CD14-positive monocyte (primary cell): ENCODE measurements around the gene GGT7. TPM values are rescaled to one million over a fixed set of nuclear protein-coding genes. Genes with fewer than 3 reads are reported as not detected.
A peak's percentile ranks its signal among the peaks of the same experiment; 100 is the strongest.

Source experiments
- DNase-seq, 3 donors: peaks; one replicate each; pipeline ENCODE4 v3.0.0-alpha.2; 2011 to 2022
- H2AFZ ChIP-seq: 2 replicates; pipeline ENCODE4 v1.6.0; 2012; ENCODE audit warnings: mild to moderate bottlenecking, low read depth, low read length, inconsistent platforms; ENCODE audit not compliant: insufficient read depth, poor library complexity, severe bottlenecking
- H3K27ac ChIP-seq, 2 donors: 1 replicate in 1 of 2; 2 replicates in 1 of 2; pipeline ENCODE4 v1.5.1; 2012 to 2013; ENCODE audit warnings: low read length in 2 of 2, control low read depth in 1 of 2, inconsistent platforms in 1 of 2, low read depth in 1 of 2, mild to moderate bottlenecking in 1 of 2
- H3K27me3 ChIP-seq, 2 donors: one replicate each; pipeline versions ENCODE4 v1.6.0 to v1.6.1; 2011 to 2013; ENCODE audit warnings: low read length in 2 of 2; ENCODE audit not compliant: control insufficient read depth in 2 of 2, insufficient read depth in 2 of 2
- H3K36me3 ChIP-seq, 2 donors: replicated peaks in 1 of 2; 1 replicate in 1 of 2; 2 replicates in 1 of 2; pipeline versions ENCODE4 v1.5.1 to v1.6.1; 2012 to 2013; ENCODE audit warnings: low read length in 2 of 2, control low read depth in 1 of 2, inconsistent platforms in 1 of 2, mild to moderate bottlenecking in 1 of 2; ENCODE audit not compliant: insufficient read depth in 2 of 2, control insufficient read depth in 1 of 2
- H3K4me1 ChIP-seq, 2 donors: 1 replicate in 1 of 2; 2 replicates in 1 of 2; pipeline versions ENCODE4 v1.5.1 to v1.6.1; 2012 to 2013; ENCODE audit warnings: low read length in 2 of 2, control low read depth in 1 of 2, inconsistent platforms in 1 of 2, mild to moderate bottlenecking in 1 of 2, moderate library complexity in 1 of 2; ENCODE audit not compliant: insufficient read depth in 2 of 2, control insufficient read depth in 1 of 2
- H3K4me2 ChIP-seq: replicated peaks from 2 replicates; pipeline ENCODE3; 2012; ENCODE audit warnings: low read length, moderate library complexity, mild to moderate bottlenecking; ENCODE audit not compliant: poor library complexity, severe bottlenecking; ENCODE audit errors: extremely low read depth
- H3K4me3 ChIP-seq, 3 experiments: fragments of 200-600 bp in 1 of 3; sonication (generic) in 1 of 3; replicated peaks in 1 of 3; 1 replicate in 2 of 3; 2 replicates in 1 of 3; pipeline ENCODE4 v1.5.1; 2011 to 2013; ENCODE audit warnings: low read length in 3 of 3, mild to moderate bottlenecking in 3 of 3, control low read depth in 2 of 3, low read depth in 2 of 3, inconsistent platforms in 1 of 3, moderate library complexity in 1 of 3
- H3K79me2 ChIP-seq: 2 replicates; pipeline ENCODE4 v1.6.0; 2012; ENCODE audit warnings: mild to moderate bottlenecking, control low read depth, inconsistent platforms, low read length, moderate library complexity; ENCODE audit not compliant: insufficient read depth
- H3K9ac ChIP-seq: 2 replicates; pipeline ENCODE4 v1.6.0; 2017; ENCODE audit warnings: low read length, mild to moderate bottlenecking; ENCODE audit not compliant: insufficient read depth, poor library complexity, severe bottlenecking
- H3K9me3 ChIP-seq, 2 donors: replicated peaks in 1 of 2; 1 replicate in 1 of 2; 2 replicates in 1 of 2; pipeline versions ENCODE4 v1.5.1 to v1.6.1; 2012 to 2013; ENCODE audit warnings: low read length in 2 of 2, control low read depth in 1 of 2; ENCODE audit not compliant: control insufficient read depth in 1 of 2, insufficient read depth in 1 of 2
- H4K20me1 ChIP-seq: 2 replicates; pipeline ENCODE4 v1.6.0; 2012; ENCODE audit warnings: mild to moderate bottlenecking, low read length, control low read depth, moderate library complexity; ENCODE audit not compliant: insufficient read depth
- H3K27ac Mint-ChIP-seq, 7 donors: one replicate each; pipeline ENCODE4 v1.8.0; 2020; ENCODE audit warnings: mild to moderate bottlenecking in 7 of 7, mixed read lengths in 7 of 7, moderate library complexity in 6 of 7, inconsistent platforms in 2 of 7
- H3K27me3 Mint-ChIP-seq, 3 donors: one replicate each; pipeline ENCODE4 v1.8.0; 2021 to 2022; ENCODE audit warnings: low read depth in 3 of 3, mild to moderate bottlenecking in 3 of 3, mixed read lengths in 3 of 3, moderate library complexity in 3 of 3, inconsistent platforms in 1 of 3
- H3K36me3 Mint-ChIP-seq, 2 donors: one replicate each; pipeline ENCODE4 v1.8.0; 2020; ENCODE audit warnings: mixed read lengths in 2 of 2, inconsistent platforms in 1 of 2, mild to moderate bottlenecking in 1 of 2
- H3K4me1 Mint-ChIP-seq: one replicate; pipeline ENCODE4 v1.8.0; 2020; ENCODE audit warnings: mild to moderate bottlenecking, mixed read lengths
- H3K4me3 Mint-ChIP-seq, 2 donors: one replicate each; pipeline ENCODE4 v1.8.0; 2020; ENCODE audit warnings: mild to moderate bottlenecking in 2 of 2, mixed read lengths in 2 of 2, moderate library complexity in 1 of 2
- H3K9me3 Mint-ChIP-seq, 7 donors: one replicate each; pipeline ENCODE4 v1.8.0; 2020 to 2022; ENCODE audit warnings: mixed read lengths in 7 of 7, mild to moderate bottlenecking in 6 of 7, moderate library complexity in 6 of 7, inconsistent platforms in 2 of 7
- CTCF ChIP-seq: fragments of 200-600 bp; IDR thresholded peaks from one replicate; pipeline ENCODE4 v1.8.0; 2022; ENCODE audit warnings: antibody characterized with exemption, mild to moderate bottlenecking
- WGBS: methylation state at CpG from one replicate; pipeline ENCODE4 v1.1.5; 2013; ENCODE audit warnings: missing lambda C conversion rate; ENCODE audit not compliant: insufficient coverage; 5-methylcytosine and 5-hydroxymethylcytosine counted together
- intact Hi-C, 2 donors: fragments of 100-400 bp; cut with micrococcal nuclease; formaldehyde crosslinking; loops; one replicate each; pipeline versions ENCODE4 v1.15.0 to v1.15.1; 2023
- polyA plus RNA-seq, 3 donors: library from polyadenylated mRNA; depleted of rRNA in 1 of 3; unstranded in 2 of 3; stranded (reverse) in 1 of 3; fragments of 300-500 nt in 2 of 3; fragments of >200 nt in 1 of 3; fragmentation: Illumina TruSeq in 2 of 3; gene quantifications; 1 replicate in 2 of 3; 2 replicates in 1 of 3; pipeline ENCODE4 v1.2.3, GENCODE V29; 2012 to 2021

The GGT7 gene
- polyA plus RNA-seq, 3 donors = 2.1 to 10.3 (median 2.4) TPM

GRCh38 chr20:34871320-34871926 lies 1.2 kb downstream of the GGT7 start:
- Histone ChIP-seq H3K27me3 (no peaks in the 10 kb centered on the region), H3K4me1 (peaks cover 38 to 41% of the 10 kb centered on the region in 2 donors), H3K27ac (no peak overlapping the region), H3K36me3 (no peaks in the 10 kb centered on the region), H2AFZ (no peak overlapping the region), H3K79me2 (no peaks in the 10 kb centered on the region), H4K20me1 (no peaks in the 10 kb centered on the region), H3K4me2 (no peak overlapping the region), H3K4me3 (no peak overlapping the region), H3K9me3 (no peaks in the 10 kb centered on the region), H3K9ac (no peak overlapping the region)
- H3K27me3 Mint-ChIP-seq = peaks cover 1 to 13% (median 9%) of the 10 kb centered on the region in 3 donors
- 100% methylated on average over 2 of the region's 7 CpGs for WGBS
- TF ChIP-seq CTCF = no peak
- DNase-seq = no peak
- H3K4me3 Mint-ChIP-seq = peak overlapping the region in 1 of 2 donors; percentile 88
- H3K9me3 Mint-ChIP-seq = no peaks in the 10 kb centered on the region
- H3K4me1 Mint-ChIP-seq = peaks cover 45% of the 10 kb centered on the region
- H3K36me3 Mint-ChIP-seq = no peaks in the 10 kb centered on the region
- peak overlapping the region in 1 of 7 donors; percentile 45 for H3K27ac Mint-ChIP-seq
- intact Hi-C loops = loop anchor here (2.0 to 5.0 kb wide), 4 partner anchors 39 to 336 kb away; partner anchors contain the start of gene TRPC4AP (in 1 of the 2)

GRCh38 chr20:34864216-34864615 lies 8.4 kb downstream of the GGT7 start:
- Histone ChIP-seq H4K20me1 (no peaks in the 10 kb centered on the region), H3K36me3 (no peaks in the 10 kb centered on the region), H3K79me2 (no peaks in the 10 kb centered on the region), H3K4me2 (no peak overlapping the region), H3K27ac (no peak overlapping the region), H3K4me1 (peaks cover 3 to 4% of the 10 kb centered on the region in 2 donors), H3K9me3 (no peaks in the 10 kb centered on the region), H3K27me3 (no peaks in the 10 kb centered on the region), H2AFZ (no peak overlapping the region), H3K9ac (no peak overlapping the region), H3K4me3 (no peak overlapping the region)
- no peak for TF ChIP-seq CTCF
- H3K4me3 Mint-ChIP-seq = no peak overlapping the region
- peaks cover 0 to 1% (median 0%) of the 10 kb centered on the region in 7 donors for H3K9me3 Mint-ChIP-seq
- peaks cover 5% of the 10 kb centered on the region for H3K4me1 Mint-ChIP-seq
- 100% methylated on average over 4 of the region's 5 CpGs for WGBS
- peak overlapping the region in 1 of 7 donors; percentile 6 for H3K27ac Mint-ChIP-seq
- intact Hi-C loops = no loop called here
- peaks cover 0 to 1% (median 0%) of the 10 kb centered on the region in 3 donors for H3K27me3 Mint-ChIP-seq
- H3K36me3 Mint-ChIP-seq = peaks cover 3 to 7% of the 10 kb centered on the region in 2 donors
- no peak for DNase-seq
